HT-29 (cell line): ENCODE data around the gene HELB. TPM values are rescaled to one million over a fixed set of nuclear protein-coding genes. Genes with fewer than 3 reads are reported as not detected.
A peak's percentile ranks its signal among the peaks of the same experiment; 100 is the strongest.

Source experiments
- DNase-seq: peaks from one replicate; pipeline ENCODE4 v3.0.0-alpha.2; 2015; ENCODE audit warnings: low spot score
- total RNA-seq: library from RNA; depleted of rRNA; stranded (reverse); fragments of >200 nt; shearing (Covaris generic); gene quantifications from 2 replicates; pipeline ENCODE4 v1.2.3, GENCODE V29; 2014; rRNA removed

HELB gene
- 1.7 and 2.1 TPM in 2 replicates for total RNA-seq

GRCh38 chr12:66301944-66302826 lies at the start of gene HELB:
HELB (plus strand) TSS chr12:66302493; CDS start chr12:66302604, 111 bp downstream.
- peak; percentile 97 for DNase-seq

- no peak for DNase-seq
Observed at GRCh38 chr12:66252771-66253170, 49.5 kb upstream of the HELB start.

GRCh38 chr12:66255737-66256136 lies 46.6 kb upstream of the HELB start:
- DNase-seq, result no peak

- no peak for DNase-seq
Observed at GRCh38 chr12:66258011-66258410, 44.3 kb upstream of the HELB start.

GRCh38 chr12:66262737-66263136 lies 39.6 kb upstream of the HELB start:
- DNase-seq, result no peak

GRCh38 chr12:66268562-66268961 lies 33.7 kb upstream of the HELB start:
- DNase-seq, result no peak

- DNase-seq, result no peak
Observed at GRCh38 chr12:66269142-66269541, 33.2 kb upstream of the HELB start.

GRCh38 chr12:66269757-66270383 lies 32.4 kb upstream of the HELB start:
- peak; percentile 29 for DNase-seq

GRCh38 chr12:66270613-66271012 lies 31.7 kb upstream of the HELB start:
- no peak for DNase-seq

- no peak for DNase-seq
Observed at GRCh38 chr12:66272650-66273049, 29.6 kb upstream of the HELB start.

GRCh38 chr12:66273147-66273546 lies 29.1 kb upstream of the HELB start:
- no peak for DNase-seq

GRCh38 chr12:66275040-66275439 lies 27.3 kb upstream of the HELB start:
- no peak for DNase-seq

GRCh38 chr12:66279123-66279712 lies 23.1 kb upstream of the HELB start:
- DNase-seq, result peak; percentile 51

GRCh38 chr12:66280561-66280960 lies 21.7 kb upstream of the HELB start:
- DNase-seq, result no peak

- no peak for DNase-seq
Observed at GRCh38 chr12:66282244-66282643, 20.0 kb upstream of the HELB start.

- no peak for DNase-seq
Observed at GRCh38 chr12:66287275-66287674, 15.0 kb upstream of the HELB start.

- no peak for DNase-seq
Observed at GRCh38 chr12:66288121-66288520, 14.2 kb upstream of the HELB start.

GRCh38 chr12:66289485-66289884 lies 12.8 kb upstream of the HELB start:
- DNase-seq, result no peak

- no peak for DNase-seq
Observed at GRCh38 chr12:66290716-66291200, 11.5 kb upstream of the HELB start.

GRCh38 chr12:66296176-66296683 lies 6.1 kb upstream of the HELB start:
- no peak for DNase-seq

- no peak for DNase-seq
Observed at GRCh38 chr12:66297080-66297479, 5.2 kb upstream of the HELB start.

GRCh38 chr12:66297923-66298322 lies 4.4 kb upstream of the HELB start:
- no peak for DNase-seq
